NB4 (cell line): ENCODE results near the gene DDAH1.

Experiments used
- DNase-seq: peaks from one replicate; pipeline ENCODE4 v3.0.0; 2010; ENCODE audit warnings: low read depth
- H3K4me3 ChIP-seq: one replicate; pipeline ENCODE4 v1.5.1; 2011; ENCODE audit warnings: mild to moderate bottlenecking, low read depth, low read length, moderate library complexity
- CTCF ChIP-seq: IDR thresholded peaks from one replicate; pipeline ENCODE4 v1.5.1; 2012; ENCODE audit warnings: low read depth, low read length
- MAX ChIP-seq: IDR thresholded peaks from 2 replicates; pipeline ENCODE4 v1.6.1; 2011; ENCODE audit warnings: low read depth, low read length
- MYC ChIP-seq: IDR thresholded peaks from 2 replicates; pipeline ENCODE4 v1.6.1; 2011; ENCODE audit warnings: low read depth, low read length
- POLR2A ChIP-seq: IDR thresholded peaks from 2 replicates; pipeline ENCODE4 v1.6.1; 2011; ENCODE audit warnings: mild to moderate bottlenecking; ENCODE audit not compliant: insufficient read length; ENCODE audit errors: extremely low read depth

The DDAH1 gene

GRCh38 chr1:85333186-85333585, 131.8 kb downstream of the DDAH1 start:
- no peak for TF ChIP-seq MYC
- TF ChIP-seq MAX: no peak
- no peak for TF ChIP-seq POLR2A
- no peak for TF ChIP-seq CTCF
- DNase-seq: no peak
- no peak overlapping the region for H3K4me3 ChIP-seq

GRCh38 chr1:85332575-85332974, 132.4 kb downstream of the DDAH1 start:
- TF ChIP-seq MYC (no peak), MAX (no peak), CTCF (no peak), POLR2A (no peak)
- DNase-seq: no peak
- H3K4me3 ChIP-seq: no peak overlapping the region

GRCh38 chr1:85330711-85331290, 134.2 kb downstream of the DDAH1 start:
- no peak overlapping the region for H3K4me3 ChIP-seq
- TF ChIP-seq MAX: no peak
- TF ChIP-seq MYC: no peak
- TF ChIP-seq CTCF: no peak
- TF ChIP-seq POLR2A: no peak
- no peak for DNase-seq

- no peak overlapping the region for H3K4me3 ChIP-seq
- TF ChIP-seq POLR2A (no peak), MAX (no peak), CTCF (no peak), MYC (no peak)
- no peak for DNase-seq
Measured at GRCh38 chr1:85330214-85330631, 134.7 kb downstream of the DDAH1 start.

GRCh38 chr1:85328713-85329397, 136.1 kb downstream of the DDAH1 start:
- H3K4me3 ChIP-seq: no peak overlapping the region
- no peak for DNase-seq
- TF ChIP-seq POLR2A: no peak
- no peak for TF ChIP-seq MYC
- TF ChIP-seq MAX: no peak
- TF ChIP-seq CTCF: no peak
